AG10803 (cell line): ENCODE measurements around the gene EPHB2.

Experiments used
- DNase-seq: peaks from one replicate; pipeline ENCODE4 v3.0.0; 2010; ENCODE audit warnings: low read depth
- H3K4me3 ChIP-seq: 2 replicates; pipeline ENCODE4 v1.5.1; 2011; ENCODE audit warnings: mild to moderate bottlenecking, low read length, control low read depth
- CTCF ChIP-seq: conservative IDR thresholded peaks from 2 replicates; pipeline ENCODE4 v1.5.1; 2011; ENCODE audit warnings: mild to moderate bottlenecking, low read length, control low read depth, inconsistent platforms

EPHB2 gene

GRCh38 chr1:22883406-22883805, 172.8 kb downstream of the EPHB2 start:
- H3K4me3 ChIP-seq: no peak overlapping the region
- TF ChIP-seq CTCF: no peak
- DNase-seq: no peak

GRCh38 chr1:22884806-22885530, 174.3 kb downstream of the EPHB2 start:
- no peak for DNase-seq
- TF ChIP-seq CTCF: no peak
- H3K4me3 ChIP-seq: no peak overlapping the region

GRCh38 chr1:22886211-22886610, 175.6 kb downstream of the EPHB2 start:
- H3K4me3 ChIP-seq: no peak overlapping the region
- no peak for TF ChIP-seq CTCF
- DNase-seq: peak; percentile 95

- no peak overlapping the region for H3K4me3 ChIP-seq
- TF ChIP-seq CTCF: no peak
These were observed 176.9 kb downstream of the EPHB2 start for GRCh38 chr1:22887491-22887890.

GRCh38 chr1:22888320-22889075, 177.9 kb downstream of the EPHB2 start:
- H3K4me3 ChIP-seq: no peak overlapping the region
- DNase-seq: peak; percentile 64
- TF ChIP-seq CTCF: no peak

More at GRCh38 chr1:22887491-22887890, 176.9 kb downstream of the EPHB2 start:
- DNase-seq: no peak

- peak; percentile 47 for DNase-seq
- TF ChIP-seq CTCF: peak; percentile 91
- no peak overlapping the region for H3K4me3 ChIP-seq
These were observed 178.7 kb downstream of the EPHB2 start for GRCh38 chr1:22889213-22889827.

GRCh38 chr1:22892789-22893188, 182.2 kb downstream of the EPHB2 start:
- DNase-seq: no peak
- no peak for TF ChIP-seq CTCF
- no peak overlapping the region for H3K4me3 ChIP-seq
